Endometrial microvascular endothelial cells (primary cell): Measurements from ENCODE around the gene DISC1. TPM values are rescaled to one million over a fixed set of nuclear protein-coding genes. Genes with fewer than 3 reads are reported as not detected.

Experiments used
- in situ Hi-C: cut with HindIII; loops from 2 replicates; pipeline ENCODE4 v1.10.0; 2017; ENCODE audit warnings: low sequenced_read_pairs, low pct_unique_long_range_greater_than_20kb; ENCODE audit errors: inconsistent ontology term
- total RNA-seq: library from RNA; depleted of rRNA; stranded (reverse); fragments of >200 nt; gene quantifications from one replicate; pipeline ENCODE4 v1.2.3, GENCODE V29; 2015; ENCODE audit errors: inconsistent ontology term

DISC1 gene
- total RNA-seq, 1 donor from 2014 or later, result 6.4 TPM

DNA sequence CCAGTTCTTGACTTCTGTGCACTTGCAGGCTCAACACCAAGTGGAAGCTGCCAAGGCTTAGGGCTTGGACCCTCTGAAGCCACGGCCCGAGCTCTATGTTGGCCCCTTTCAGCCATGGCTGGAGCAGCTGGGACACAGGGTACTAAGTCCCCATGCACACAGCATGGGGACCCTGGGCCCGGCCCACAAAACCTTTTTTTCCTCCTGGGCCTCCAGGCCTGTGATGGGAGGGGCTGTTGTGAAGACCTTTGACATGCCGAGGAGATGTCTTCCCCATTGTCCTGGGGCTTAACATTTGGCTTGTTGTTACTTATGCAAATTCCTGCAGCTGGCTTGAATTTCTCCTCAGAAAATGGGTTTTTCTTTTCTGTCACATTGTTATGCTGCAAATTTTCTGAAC, 59.8 kb downstream of the DISC1 start:
- in situ Hi-C loops, result no loop called here

DNA sequence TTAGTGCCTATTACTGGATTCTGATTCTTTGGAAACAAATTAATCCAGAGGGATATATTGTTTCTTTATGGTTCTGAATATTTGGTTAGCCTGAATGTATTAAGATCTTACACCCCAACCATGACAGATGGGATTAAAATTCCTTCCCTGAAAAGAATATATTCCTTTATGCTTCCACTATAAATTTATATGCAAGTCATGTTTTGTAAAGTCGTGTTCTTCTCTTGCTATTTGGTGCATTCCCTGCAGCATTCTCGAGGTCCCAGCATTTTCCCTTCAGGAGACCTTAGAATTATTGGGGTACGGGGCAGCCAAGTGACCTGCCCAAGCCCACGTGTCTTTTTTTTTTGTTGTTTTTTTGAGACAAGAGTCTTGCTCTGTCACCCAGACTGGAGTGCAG, 62.4 kb downstream of the DISC1 start:
- in situ Hi-C loops, result no loop called here

DNA sequence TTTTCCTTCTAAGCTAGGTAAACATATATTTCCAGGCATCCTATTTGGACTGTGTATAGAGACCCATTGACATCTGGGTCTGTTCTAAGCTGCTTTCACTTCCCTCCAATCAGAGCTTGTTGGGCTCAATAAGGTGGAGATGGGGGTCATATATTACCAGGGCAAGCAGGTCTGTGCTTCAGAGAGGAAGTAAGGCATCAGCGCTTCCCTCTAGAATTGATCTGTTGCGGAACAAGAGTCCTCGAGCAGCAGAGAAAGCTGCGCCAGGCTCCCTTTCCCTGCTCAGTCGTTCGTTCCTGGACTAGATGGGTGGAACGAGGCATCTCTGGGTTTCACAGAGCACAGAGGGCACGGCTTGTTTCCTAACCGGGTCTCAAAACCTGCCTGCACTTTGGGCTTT, 63.5 kb downstream of the DISC1 start:
- in situ Hi-C loops, result no loop called here

DNA sequence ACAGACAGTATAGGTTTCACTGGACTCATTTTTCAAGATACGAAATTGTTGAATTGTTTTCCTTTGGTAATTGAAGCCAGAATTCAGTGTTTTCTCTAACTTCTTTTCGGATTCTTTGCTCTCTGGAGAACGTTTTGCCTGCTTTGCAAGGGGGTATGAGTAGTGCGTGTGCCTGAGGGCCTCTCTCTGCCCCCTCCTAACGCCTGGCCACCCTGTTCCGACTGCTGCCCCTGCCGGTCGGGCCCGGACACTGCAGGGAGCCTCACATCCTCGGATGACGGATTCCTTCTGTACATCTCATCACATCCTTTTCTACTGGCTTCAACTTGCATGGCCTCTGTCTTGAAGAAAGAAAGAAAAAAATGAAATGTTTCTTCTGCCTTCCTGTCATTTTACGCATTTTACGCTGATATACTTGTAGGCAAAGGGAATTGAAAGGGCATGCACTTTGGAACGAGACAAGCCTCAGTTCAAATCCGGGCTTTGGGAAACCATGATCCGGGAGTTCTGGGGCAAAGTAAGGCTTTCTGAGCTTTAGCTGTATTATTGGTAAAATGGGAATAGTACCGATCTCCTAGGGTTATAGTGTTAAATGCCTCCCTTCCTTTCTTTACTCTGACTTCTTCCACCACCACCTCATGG, 65.1 kb downstream of the DISC1 start:
- in situ Hi-C loops, result no loop called here

DNA sequence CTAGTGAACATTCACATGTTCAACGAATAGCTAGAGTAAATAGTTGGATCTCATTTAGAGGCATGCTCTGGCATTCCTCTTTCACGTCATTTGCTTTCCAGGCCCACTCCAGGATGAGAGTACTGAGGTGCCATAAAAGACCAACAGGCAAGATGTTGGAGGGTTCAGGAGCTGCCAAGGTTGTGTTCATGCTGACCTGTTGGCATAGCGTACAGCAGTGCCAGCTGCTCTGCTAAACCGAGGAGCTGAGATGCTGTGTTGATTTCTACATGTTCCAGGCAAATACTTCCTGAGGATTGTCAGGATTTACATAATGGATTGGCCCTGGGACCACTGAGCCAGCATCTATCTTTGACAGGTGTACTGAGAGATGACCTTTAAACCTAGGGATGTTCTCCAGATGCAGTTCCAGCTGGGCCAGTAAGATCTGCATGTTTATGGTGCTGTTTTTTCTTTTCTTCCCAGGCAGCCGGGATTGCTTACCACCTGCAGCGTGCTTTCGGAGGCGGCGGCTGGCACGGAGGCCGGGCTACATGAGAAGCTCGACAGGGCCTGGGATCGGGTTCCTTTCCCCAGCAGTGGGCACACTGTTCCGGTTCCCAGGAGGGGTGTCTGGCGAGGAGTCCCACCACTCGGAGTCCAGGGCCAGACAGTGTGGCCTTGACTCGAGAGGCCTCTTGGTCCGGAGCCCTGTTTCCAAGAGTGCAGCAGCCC, 66.9 kb downstream of the DISC1 start:
- in situ Hi-C loops, result no loop called here

DNA sequence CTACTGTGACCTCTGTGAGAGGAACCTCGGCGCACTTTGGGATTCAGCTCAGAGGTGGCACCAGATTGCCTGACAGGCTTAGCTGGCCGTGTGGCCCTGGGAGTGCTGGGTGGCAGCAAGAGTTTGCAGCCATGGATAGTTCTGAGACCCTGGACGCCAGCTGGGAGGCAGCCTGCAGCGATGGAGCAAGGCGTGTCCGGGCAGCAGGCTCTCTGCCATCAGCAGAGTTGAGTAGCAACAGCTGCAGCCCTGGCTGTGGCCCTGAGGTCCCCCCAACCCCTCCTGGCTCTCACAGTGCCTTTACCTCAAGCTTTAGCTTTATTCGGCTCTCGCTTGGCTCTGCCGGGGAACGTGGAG, 67.5 kb downstream of the DISC1 start:
- in situ Hi-C loops, result no loop called here

DNA sequence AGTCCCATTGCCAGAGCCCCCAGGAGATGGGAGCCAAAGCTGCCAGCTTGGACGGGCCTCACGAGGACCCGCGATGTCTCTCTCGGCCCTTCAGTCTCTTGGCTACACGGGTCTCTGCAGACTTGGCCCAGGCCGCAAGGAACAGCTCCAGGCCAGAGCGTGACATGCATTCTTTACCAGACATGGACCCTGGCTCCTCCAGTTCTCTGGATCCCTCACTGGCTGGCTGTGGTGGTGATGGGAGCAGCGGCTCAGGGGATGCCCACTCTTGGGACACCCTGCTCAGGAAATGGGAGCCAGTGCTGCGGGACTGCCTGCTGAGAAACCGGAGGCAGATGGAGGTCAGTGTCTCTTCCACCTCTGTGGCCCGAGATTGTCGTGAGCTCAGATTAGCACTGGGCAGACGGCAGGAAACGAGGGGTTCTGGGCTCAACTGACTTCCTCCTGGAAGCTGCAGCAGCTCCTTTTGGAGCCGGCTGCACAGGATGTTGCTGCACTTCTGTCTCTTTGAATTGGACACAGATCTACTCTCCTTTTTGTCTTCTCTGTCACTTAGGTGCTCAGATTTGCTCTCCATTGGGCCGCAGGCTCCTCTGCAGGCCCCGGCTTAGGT, 68.0 kb downstream of the DISC1 start:
- in situ Hi-C loops, result no loop called here

DNA sequence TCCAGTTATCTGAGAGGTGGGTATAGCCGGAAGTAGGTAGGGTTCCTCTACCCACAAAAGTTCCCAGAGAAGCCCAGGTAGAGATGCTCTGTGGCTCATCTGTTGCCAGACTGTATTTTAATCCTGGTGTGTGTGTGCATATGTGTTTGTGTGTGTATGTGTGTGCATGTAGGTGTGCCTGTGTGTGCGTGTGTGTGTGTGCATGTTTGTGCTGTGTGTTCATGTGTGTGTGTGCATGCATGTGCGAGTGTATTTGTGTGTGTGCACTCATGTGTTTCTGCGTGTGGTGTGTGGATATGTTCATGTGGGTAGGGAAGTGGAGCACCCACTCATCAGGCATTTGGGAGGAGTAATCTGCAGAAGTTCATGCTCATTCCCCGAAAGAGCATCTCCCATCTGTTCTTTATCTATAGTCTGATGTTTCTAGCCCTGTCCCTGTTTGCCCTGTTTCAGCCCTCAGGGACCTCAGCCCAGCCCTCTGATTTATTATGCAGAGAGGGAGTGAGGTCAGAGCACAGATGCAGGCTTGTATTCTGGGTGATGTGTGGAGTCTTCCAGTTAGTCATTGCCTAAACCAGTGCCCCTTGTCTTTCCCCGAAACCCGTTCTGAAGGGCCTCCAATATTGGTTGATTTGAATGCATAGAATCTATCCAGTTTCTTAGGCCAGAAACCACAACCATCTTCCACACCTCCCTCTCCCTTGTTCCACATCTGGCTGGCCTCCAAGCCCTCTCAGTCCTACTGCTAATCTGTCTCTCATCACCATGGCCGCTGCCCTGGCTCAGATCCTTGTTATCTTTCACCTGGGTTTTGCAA, 69.1 kb downstream of the DISC1 start:
- in situ Hi-C loops, result no loop called here

DNA sequence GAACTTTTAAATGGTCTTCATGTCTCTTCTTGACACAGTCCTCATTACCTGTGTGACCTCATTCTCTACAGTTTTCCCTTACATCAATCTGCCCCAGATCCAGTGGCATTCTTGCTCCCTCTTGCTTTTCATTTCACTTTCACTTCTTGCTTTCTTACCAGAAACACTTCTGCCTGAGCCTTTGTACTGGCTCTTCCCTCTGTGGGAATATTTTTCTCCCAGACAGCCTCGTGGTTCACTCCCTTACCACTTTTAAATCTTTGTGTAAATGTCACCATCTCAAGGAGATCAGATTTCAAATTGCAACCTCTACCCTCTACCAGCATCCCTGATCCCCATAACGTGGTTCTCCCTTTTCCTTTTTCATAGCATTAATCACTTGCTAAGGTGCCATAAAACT, 73.2 kb downstream of the DISC1 start:
- in situ Hi-C loops, result no loop called here

DNA sequence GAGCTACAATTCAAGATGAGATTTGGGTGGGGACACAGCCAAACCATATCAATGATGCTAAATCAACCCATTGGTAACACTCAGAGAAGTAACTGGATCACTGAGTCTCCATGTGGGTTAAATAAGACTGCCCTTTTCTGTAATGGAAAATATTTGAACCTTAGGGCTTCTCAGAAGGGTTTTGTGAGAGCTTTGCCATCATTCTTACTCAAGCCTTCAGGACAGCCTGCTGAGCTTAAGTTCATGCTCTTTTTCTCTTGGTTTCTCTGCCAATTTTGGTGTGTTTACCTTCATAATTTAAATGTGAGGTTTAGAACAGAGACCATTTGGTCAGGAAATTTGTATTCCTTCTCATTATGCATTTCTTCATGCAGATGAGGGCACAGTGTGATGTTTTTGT, 74.7 kb downstream of the DISC1 start:
- in situ Hi-C loops, result no loop called here

DNA sequence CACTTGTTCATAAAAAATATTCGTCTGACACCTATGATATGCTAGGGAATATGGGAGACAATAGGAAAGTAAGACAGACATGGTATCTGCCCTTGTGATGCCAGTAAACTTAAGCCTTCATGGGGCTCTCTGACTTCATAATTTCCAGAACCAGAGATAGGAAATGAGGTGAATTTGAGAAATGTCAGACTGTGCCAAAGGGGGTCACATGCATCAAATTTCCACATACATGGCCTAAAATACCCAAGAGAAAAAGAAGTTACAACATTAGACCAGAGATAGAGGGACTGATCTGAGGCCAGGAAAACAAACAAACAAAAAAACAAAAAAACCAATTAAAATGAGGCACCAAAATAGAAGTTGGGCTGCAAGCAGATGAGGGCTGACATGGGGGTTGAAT, 75.7 kb downstream of the DISC1 start:
- in situ Hi-C loops, result no loop called here

DNA sequence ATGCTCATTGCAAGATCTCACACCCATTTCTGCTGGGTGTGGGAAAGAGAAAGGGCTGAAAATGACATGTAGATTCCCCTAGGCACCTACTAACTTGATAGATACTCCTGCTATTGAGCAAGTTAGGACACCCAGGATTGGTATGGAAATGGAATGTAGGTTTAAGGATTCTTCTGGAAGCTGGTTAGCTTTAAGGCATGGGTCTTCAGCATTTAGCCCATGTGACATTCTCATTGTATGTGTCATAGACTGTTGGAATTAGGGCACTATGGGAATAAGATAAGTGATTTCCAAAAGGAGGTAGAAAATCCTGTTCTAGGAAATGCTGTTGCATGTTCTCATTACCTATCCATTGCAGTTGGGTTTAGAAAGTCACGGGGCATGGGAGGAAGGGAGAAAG, 76.2 kb downstream of the DISC1 start:
- in situ Hi-C loops, result no loop called here

DNA sequence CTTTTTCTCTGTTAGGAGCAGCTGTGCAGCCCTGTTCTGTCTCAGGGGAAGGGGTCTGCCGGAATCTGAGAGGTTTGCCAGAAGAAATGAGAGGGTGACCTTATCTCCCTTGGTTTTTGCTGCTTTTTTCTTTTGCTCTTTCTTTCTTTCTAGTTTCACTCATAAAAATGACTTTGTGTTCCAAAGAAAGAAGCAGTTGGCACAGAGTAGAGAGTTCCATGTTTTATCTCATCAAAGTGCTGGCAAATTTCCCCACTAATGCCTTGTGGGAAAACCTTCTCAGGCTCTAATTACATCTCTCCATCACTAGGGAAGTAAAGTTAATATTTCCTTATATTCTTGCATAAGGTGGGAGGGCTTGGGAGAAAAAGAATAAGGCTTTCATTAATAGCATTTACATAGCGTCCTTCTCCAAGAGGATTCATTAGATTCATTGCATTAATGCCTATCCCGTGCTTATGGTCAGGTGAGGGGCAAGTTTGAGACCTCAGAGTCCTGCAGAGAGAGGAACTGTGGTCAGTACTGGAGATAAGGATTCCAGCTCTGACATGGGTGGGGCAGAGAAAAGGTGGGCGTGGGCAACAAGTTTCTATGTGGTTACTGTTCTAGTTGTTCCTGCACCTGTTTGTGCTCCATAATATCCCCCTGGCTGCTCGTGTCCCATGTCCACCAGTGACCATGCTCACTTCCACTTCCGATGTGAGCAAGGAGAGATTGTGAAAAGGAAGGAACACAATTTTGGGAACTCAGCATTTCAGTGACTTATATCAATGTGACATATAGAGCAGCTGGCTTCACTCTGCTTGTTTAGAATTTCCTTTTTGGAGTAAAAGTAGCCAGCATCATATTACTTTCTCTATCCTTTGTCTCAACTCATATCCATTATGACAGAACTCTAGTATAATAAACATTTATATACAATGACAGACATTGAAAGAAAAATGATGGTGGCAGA, 79.5 kb downstream of the DISC1 start:
- in situ Hi-C loops, result no loop called here

DNA sequence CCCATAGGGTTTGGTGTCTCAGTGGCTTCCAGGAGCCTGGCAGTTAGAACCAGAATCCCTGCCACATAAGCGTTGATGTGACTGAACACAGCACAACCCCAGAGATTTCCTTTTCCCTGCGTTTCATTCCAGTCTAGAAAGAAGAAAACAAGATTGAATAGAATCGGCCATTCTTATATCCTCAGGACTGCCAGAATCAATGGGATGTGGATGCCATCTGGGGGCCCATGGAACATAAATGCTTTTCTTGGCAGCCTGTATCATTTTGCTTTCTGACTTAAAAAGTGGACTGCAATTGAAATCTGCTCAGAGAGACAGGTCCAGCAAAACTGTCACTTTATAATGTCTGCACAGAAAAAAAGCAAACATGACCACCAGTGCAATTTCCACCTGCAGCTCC, 80.3 kb downstream of the DISC1 start:
- in situ Hi-C loops, result no loop called here

DNA sequence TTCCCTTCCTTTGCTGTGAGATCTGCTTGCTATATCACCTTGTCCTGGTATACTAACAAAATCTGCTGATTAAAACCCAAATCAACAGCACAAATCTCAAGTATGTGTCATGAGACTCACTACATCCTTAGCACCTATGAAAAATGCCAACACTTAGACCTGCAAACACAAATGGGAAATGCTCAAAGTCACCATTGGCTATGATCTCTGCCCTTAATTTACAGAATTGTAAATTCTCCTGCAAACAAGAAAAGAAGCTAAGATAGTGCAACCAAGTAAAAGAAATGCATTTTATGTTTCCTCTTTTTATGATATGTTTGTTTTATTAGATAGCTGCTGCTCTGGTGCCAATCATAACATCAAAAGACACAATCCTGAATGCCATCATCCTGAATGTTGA, 80.8 kb downstream of the DISC1 start:
- in situ Hi-C loops, result no loop called here

DNA sequence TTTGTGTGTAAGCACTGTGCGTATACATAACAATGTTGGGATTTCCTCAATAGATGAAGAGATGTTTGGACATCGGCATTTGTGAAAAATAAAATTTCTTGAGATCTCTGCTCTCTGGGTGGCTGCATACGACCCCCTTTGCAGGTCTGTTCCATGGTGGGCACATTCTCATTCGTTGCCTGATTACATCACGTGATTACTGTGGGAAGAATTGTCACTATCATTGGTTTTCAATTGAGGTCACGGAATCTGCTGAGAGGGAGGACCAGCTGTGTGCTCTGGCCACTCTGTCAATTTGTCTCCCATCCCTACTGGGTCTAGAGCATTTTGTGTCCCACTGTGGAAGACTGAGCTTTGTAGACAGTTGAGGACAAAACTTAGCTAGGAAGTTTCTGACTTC, 81.8 kb downstream of the DISC1 start:
- in situ Hi-C loops, result no loop called here

DNA sequence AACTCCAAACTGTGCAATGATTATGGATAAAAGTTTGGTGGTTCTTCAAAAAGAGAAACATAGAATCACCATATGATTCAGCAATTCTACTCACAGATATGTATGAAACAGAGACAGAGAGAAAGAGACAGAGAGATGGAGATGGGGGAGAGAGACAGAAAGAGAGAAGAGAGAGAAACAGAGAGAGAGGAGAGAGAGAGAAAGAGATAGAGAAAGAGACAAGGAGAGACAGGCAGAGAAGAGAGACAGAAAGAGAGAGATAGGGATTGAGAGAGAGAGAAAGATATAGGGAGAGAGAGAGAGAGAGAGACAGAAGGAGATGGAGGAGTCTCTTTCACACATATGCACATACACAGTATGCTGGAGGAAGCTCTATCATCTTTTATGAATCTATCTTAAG, 87.8 kb downstream of the DISC1 start:
- in situ Hi-C loops, result no loop called here

DNA sequence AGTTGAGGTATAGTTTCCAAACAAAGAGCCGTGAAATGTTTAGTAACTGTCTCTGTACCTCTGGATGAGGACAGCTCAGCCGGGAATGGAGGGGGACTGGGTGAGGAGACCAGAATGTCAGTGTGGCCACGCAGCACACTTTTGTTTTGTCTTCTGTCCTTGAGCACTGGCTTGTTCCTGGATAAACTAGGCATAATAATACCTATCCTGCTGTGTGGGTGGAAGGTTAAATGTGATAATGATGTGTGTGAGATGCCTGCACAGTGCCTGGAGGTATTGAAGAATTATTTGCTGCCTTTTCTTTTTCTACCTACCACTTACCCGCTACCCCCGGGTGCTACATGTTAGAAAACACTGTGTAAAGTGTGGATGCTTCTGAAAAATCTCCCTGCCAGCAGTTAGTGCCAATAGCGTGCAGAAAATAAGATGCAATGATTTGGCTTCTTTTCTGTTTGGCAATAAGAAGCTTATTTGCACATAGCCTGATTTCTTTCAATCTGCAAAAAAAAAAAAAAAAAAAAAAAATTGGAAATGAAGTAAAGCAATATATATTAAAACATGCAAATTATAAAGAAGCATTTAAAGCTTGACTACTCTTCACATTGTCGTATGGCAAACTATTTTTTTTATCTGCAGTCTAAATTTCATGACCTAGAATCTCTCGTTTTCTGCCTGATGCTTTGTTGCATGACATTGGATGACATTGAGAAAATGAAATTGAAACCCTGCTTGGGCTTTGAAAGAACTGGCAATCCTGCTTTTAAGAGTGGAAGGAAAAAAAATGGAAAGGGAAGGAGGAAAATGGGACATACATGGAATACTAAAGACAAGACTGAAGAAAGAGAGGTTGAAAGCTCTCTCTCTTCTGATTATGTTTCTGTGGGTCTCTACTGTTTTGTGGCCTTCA, 89.5 kb downstream of the DISC1 start:
- in situ Hi-C loops, result no loop called here
